ENCODE measurements around the gene ATP5F1D.

Gene ATP5F1D

DNA sequence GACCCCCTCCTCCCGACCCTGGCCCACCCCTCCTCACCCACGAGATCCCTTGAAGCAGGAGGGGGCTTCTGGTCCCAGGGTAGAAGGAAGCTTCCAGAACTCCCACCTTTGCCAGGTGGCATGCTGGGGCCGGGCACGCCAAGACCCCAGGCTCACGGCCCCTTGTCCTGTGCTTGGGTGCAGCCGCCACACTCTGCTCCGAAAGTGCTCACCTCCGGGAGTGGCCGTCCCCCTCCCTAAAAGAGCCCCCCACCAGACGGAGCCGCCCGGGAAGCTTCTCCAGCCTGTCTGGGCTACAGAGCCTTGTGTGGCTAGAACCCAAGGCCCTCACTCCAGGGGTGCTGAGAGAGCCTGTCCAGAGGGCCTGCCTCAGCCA, 42.4 kb downstream of the ATP5F1D start:
- no peak for DNase-seq

DNA sequence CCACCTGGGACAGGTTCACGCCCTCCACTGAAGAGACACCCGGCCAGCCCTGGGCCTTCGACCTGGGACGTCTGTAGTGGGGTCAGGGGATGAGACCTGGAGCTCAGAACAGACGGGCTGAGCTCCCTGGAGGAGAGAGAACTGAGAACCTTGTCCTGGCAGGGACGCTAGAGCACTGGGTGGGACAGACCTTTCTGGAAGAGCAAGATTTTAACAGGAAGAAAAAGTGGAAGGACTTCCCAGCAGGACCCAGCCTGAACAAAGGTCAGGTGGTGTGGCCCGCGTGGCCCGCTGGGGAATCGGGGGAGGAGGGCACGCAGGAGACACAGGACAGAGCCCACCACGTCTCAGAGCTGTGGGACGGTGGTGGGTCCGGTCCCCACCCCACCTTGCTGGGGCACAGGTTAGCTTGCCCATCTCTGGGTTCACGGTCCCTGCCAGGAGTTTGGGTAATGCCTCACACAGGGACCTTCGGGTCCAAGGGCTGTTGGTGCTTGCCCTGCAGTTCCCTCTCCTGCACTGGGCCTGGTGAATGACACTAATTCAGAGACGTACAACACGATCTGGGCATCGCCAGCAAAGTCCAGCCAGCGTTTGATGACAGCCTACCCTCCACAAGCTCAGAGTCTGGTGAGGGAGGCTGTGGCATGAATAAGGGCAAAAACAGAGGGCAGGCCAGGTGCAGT, 42.9 kb downstream of the ATP5F1D start:
- no peak for DNase-seq

DNA sequence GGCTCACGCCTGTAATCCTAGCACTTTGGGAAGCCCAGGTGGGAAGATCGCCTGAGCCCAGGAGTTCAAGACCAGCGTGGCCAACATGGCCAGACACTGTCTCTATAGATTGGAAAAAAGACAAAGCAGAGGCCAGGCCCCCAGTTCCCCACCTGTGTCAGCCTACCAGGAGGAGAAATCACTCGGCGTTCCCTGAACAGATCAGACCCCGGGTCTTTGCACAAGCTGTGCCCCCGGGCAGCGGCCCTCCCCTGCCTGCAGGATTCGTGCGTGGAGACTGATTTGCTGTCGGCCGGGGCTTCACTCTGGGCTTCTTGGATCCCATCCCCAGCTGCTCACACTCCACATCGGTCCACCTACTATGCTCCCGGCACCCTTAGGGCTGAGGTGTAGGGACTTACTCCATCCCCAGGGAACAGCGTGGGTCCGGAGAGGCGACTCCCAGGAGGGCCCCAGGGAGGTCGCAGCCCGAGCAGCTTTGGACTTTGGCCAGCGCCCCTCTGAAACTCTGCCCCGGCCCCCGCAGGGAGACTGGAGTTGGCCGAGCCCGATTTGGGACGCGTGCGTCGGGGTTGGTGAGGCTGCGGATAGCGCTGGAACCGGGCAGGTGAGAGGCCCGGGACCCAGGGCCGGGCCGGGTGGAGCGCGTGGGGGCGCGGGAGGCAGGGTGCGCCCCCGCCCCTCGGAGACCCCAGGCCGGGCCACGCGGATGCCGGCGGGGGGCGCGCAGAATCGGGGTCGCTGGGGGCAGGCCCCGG, 43.6 kb downstream of the ATP5F1D start:
- no peak for DNase-seq

DNA sequence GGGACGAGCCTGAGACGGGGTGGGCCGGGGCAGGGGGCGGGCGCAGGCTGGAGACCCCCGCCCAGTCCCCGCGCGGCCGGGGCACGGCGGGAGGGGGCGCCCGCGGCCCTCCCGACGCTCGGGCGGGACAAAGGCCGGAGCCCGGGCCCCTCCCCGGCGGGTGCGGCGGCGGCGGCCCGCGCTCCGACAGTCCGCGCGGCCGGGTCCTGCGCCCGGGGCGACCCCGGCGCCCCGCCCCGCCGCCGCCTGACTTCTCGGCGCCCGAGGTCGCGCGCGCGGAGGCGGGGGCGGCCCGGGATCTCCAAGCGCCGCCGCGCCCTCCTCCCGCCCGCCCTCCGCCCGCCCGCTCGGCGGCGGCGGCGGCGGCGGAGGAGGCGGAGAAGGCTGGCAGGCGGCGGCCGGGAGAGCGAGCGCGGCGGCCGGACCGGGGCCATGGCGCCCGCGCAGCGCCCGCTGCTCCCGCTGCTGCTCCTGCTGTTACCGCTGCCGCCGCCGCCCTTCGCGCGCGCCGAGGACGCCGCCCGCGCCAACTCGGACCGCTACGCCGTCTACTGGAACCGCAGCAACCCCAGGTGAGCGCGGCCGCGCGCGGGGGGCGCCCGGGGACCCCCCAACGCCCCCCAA, 44.3 kb downstream of the ATP5F1D start, which contains the start of gene EFNA2:
TSS of gene EFNA2 (plus strand) at position 137 of the 624 bp plus-strand sequence. CDS start at position 433, 296 bp downstream.
- no peak for DNase-seq

GRCh38 chr19:1286487-1287353, 45.2 kb downstream of the ATP5F1D start:
- DNase-seq: no peak

- no peak for DNase-seq
These were observed 46.0 kb downstream of the ATP5F1D start for GRCh38 chr19:1287354-1288225.

- no peak for DNase-seq
These were observed 46.7 kb downstream of the ATP5F1D start for GRCh38 chr19:1288226-1288612.

DNA sequence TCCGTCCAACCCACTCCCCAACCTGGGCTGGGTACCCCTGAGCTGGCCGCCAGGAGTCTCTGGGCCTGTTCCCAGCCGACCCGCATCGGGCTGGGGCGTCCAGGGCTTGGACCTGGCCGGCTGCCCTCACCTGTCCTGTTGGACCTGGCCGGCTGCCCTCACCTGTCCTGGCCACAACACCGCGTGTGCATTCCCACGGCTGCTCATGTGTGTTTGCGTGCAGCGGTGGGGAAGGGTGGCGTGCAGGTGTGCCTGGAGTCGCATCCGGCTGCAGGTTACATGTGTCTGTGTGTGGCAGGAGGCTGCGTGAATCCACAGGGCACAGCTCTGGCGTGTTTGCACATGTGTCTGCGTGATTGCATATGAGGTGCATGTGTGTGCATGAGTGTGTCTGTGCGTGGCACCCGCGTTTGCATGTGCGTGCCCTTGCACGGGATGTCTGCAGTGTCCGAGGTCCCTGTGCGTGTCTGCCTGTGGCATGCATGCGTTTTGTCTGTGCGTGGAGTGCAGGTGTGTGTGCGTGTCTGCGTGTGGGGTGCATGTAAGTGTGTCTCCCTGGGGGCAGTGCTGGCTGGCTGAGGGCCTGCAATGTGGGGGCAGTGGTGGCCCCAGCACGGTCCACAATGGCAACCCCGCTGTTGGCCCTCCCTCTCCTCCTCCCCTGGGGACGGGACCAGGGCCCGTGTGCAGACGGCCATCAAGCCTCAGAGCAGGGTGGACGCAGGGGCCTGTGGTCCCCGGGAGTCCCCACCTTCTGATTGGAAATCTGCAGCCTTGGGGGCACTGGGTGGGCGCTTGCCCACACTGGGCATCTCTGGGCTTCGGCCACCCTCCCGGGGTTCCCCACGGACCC, 47.5 kb downstream of the ATP5F1D start:
- DNase-seq: no peak

GRCh38 chr19:1289686-1290025, 48.1 kb downstream of the ATP5F1D start:
- no peak for DNase-seq

- no peak for DNase-seq
These were observed 48.7 kb downstream of the ATP5F1D start for GRCh38 chr19:1290196-1290702.

DNA sequence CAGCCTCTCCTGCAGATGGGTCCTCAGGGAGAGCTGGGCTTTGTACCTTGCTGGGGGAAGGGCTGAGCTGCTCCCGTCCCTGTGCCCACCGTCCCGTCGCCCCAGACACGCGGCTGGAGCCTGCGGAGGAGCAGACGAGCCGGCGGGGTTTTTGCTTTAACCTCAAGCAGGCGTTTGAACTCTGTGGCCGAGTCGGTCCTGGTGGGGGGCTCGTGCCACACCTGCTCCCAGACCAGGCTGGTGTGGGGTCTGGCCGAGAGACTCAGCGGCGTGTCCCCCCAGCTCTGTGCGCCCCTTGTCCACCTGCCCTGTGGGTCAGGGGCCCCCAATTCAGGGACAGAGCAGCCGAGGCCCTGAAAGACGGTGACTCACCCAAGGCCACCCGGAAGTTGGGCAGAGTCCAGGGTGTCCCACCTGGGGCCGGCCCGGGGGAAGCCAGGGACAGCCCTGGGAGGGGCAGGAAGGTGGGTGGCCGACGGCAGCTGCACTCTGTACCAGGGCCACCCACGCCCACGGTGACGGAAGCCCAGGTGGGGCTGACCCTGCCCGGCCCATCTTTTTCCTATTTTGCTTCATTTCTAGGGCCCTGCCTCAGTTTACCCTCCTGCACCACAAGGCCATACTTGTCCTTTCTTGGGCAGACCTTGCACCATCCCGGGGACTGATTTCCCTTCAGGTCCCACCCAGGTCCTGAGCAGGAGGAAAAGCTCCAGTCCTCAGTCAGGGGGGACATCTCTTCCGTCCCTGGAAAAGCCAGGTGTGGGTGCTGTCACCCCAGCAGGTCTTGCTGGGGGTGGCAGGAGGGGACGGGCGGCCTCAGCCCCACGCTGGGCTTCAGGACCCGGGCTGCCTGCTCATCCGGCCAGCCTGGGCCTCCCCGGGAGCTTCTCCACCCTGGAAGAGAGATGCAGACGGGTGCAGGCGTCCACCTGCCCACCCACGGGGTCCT, 49.4 kb downstream of the ATP5F1D start:
- no peak for DNase-seq

DNA sequence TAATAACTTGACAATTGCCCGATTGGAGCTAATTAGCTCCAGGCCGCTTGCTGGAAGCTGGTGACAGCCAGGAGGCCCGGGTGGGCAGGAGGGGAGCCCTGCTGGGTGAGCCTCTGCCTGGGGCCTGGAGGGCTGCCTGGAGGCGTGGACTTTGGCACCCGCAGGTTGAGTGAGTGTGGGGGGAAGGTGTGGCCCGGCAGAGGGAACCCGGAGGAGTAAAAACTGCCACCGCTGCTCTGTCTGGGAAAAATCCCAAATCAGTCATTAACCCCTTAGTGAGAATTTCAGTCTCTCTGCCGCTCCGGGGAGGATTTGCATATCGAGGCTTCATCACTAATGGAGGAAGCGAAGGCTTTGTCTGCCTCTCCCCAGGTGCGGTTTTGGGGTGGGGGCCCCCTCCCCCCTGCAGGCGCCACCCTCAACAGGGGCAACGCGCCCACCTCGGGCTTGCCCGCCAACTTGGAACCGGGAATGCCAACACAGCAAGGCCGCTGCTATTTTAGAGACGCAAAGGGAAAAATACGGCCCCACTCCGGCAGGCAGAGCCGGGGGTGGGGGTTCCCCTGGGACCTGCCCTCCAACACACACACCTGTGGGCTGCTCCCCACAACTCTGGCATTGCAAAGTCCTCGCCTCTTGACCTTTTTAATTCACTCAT, 50.3 kb downstream of the ATP5F1D start:
- no peak for DNase-seq

GRCh38 chr19:1292419-1293151, 51.0 kb downstream of the ATP5F1D start:
- no peak for DNase-seq

- no peak for DNase-seq
These were observed 52.4 kb downstream of the ATP5F1D start for GRCh38 chr19:1293782-1294604.

Data from NCI-H1105 (cell line).